ENCODE results near the gene CLEC18A.

GRCh38 chr16:69934044-69934443 lies 17.1 kb upstream of the CLEC18A start:
- TF ChIP-seq EZH2 (IDR thresholded peaks at IDR 0.05; ENCODE audit: borderline replicate concordance, low read length), result no peak
- no peak for TF ChIP-seq CTCF (conservative IDR thresholded peaks at IDR 0.05 in 1 of 2, IDR thresholded peaks at IDR 0.05 in 1 of 2; ENCODE audit: extremely low read depth in 1 of 2, insufficient read depth in 1 of 2, low read depth in 1 of 2, low read length in 2 of 2)

Measured in mammary epithelial cell (primary cell).